ENCODE results near the gene PCDH15. TPM values are rescaled to one million over a fixed set of nuclear protein-coding genes. Genes with fewer than 3 reads are reported as not detected.

The PCDH15 gene
- total and polyA plus RNA-seq, 2 of the 13 experiments (the other 11 are each of a cell fraction or from before 2014, with no cell fraction given) = not detected

DNA sequence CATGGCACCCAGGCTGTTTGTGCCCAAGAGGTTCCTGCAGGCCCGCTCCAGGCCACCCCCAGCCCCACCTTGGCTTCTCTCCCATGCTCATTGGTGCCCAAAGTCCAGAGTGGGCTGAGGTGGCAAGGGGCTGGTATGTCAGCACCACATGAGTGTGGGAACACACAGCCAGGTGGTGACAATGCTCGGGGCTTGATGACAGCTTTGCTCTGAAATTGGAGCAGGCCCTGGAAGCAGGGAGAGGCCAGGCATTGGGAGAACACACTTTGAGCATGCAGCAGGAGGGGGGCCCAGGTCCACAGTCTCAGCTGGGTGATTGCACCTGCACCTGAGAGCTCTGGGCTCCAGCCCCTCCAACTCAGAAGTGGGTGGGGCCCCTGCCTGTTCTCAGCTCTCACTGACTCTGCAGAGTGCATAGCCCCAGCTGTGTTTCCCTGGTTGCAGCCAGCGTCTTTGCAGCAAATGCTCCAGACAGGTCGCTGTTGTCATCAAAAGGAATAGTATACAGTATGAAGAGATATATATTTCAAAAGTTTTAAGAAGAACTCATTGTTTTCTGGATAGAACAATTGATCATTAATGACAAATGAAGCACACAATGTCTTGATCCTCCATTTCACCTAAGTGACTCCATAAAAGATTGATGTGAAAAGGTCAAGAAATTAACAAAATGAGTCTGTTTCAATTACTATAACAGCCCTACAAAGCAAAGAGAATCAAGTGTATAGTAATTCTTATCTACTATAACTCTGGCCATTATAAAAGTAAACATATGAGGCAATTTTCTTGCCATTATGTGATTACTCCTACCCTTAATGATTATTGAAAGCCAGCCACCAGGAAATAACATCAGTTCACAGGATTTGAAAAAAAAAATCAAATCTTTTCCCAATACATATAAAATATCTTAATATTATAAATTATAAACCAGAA, 848.1 kb downstream of the PCDH15 start (continued):
- TF ChIP-seq AFF4 (CRISPR knock-in tag; IDR thresholded peaks at IDR 0.05) (no peak), NR2F1 (CRISPR knock-in tag; IDR thresholded peaks at IDR 0.05) (no peak), KDM5B (CRISPR knock-in tag; IDR thresholded peaks at IDR 0.05; ENCODE audit: borderline replicate concordance) (no peak)

DNA sequence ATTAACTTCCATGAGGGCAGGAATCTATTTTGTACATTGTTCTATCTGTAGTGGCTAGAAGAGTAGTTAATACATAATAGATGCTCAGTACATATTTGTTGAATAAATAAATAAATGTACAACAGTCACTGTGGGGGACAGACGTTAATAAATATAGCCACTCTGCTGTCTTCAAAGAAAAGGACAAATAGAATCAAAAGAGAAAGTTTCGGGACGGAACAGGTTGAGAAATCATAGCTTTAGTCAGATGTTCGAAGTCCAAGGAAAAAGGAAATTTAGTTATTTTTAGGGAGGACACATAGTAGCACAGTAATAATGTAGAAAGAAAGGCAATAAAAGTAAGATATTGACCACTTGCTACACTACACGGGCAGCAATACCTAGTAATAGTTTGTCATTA, 861.4 kb downstream of the PCDH15 start:
- peak; percentile 37 for DNase-seq (ENCODE audit: low spot score)
- BruUV-seq (replicated peaks) = no TSS peak
- H3K27ac ChIP-seq (ENCODE audit: extremely low read length, insufficient read depth, low read length) = no peak overlapping the region
- POLR2A ChIA-PET = no interaction called here
- H3K9me3 ChIP-seq (ENCODE audit: low read length) = no peaks in the 10 kb centered on the region
- H3K36me3 ChIP-seq (replicated peaks in 1 of 2; ENCODE audit: control insufficient read depth in 1 of 2, insufficient read depth in 2 of 2, low read length in 2 of 2) = no peaks in the 10 kb centered on the region
- H3K4me2 ChIP-seq (ENCODE audit: low read depth, low read length) = peak overlapping the region; percentile 32; the same call in 1 of the 2 replicates
- in situ Hi-C loops (cut with HindIII; ENCODE audit: extremely low pct_ligation_motif_present, low pct_unique_long_range_greater_than_20kb) = no loop called here
- intact Hi-C loops (cut with micrococcal nuclease; ENCODE audit: unreplicated experiment) = loop anchor here (5.0 kb wide), 1 partner anchor 52 kb away; no protein-coding TSS in a partner anchor
- H3K4me3 ChIP-seq (replicated peaks in 1 of 3; ENCODE audit: insufficient read depth in 1 of 3, low read depth in 2 of 3, low read length in 3 of 3) = no peak overlapping the region
- no peak overlapping the region for H3K9ac ChIP-seq (ENCODE audit: insufficient read depth, low read depth, low read length)
- CTCF ChIA-PET (ENCODE audit: low intra/inter-chr PET ratio, low total read pairs) = no interaction called here
- H3K79me2 ChIP-seq (ENCODE audit: insufficient read depth, low read length) = no peaks in the 10 kb centered on the region
- peaks cover 31% of the 10 kb centered on the region for H3K4me1 ChIP-seq (ENCODE audit: insufficient read depth, low read length)
- H3K27me3 ChIP-seq (ENCODE audit: control insufficient read depth in 1 of 2, insufficient read depth in 2 of 2, low read length in 2 of 2) = no peaks in the 10 kb centered on the region
- no peak overlapping the region for H2AFZ ChIP-seq (ENCODE audit: low read length)
- WGBS (ENCODE audit: low lambda C conversion rate) = 7% methylated on average over 5 of the region's 5 CpGs
- ATAC-seq = peak; percentile 57; the same call in 2 of the 3 replicates
- H4K20me1 ChIP-seq (ENCODE audit: insufficient read depth, low read length) = no peaks in the 10 kb centered on the region
- FAIRE-seq = no peak
- TF ChIP-seq KAT7 (CRISPR knock-in tag; IDR thresholded peaks at IDR 0.05; ENCODE audit: borderline replicate concordance) = no peak
- TF ChIP-seq ZFP1 (CRISPR knock-in tag; IDR thresholded peaks at IDR 0.05) = no peak
- no peak for TF ChIP-seq TARDBP (CRISPR knock-in tag; IDR thresholded peaks at IDR 0.05)
- TF ChIP-seq MAFK (conservative IDR thresholded peaks at IDR 0.05 in 1 of 2, IDR thresholded peaks at IDR 0.05 in 1 of 2; ENCODE audit: low read length in 2 of 2) = no peak
- no peak for TF ChIP-seq YY1 (IDR thresholded peaks at IDR 0.05; ENCODE audit: insufficient read depth, insufficient replicate concordance, low read depth, low read length)
- TF ChIP-seq ZNF775 (CRISPR knock-in tag; IDR thresholded peaks at IDR 0.05; ENCODE audit: borderline replicate concordance) = no peak
- TF ChIP-seq HDAC1 (CRISPR knock-in tag; IDR thresholded peaks at IDR 0.05) = no peak
- TF ChIP-seq CENPT (CRISPR knock-in tag; IDR thresholded peaks at IDR 0.05; ENCODE audit: low read depth) = no peak
- TF ChIP-seq IKZF5 (CRISPR knock-in tag; IDR thresholded peaks at IDR 0.05) = no peak
- peak; percentile 29; the same call in 1 of the 2 replicates for TF ChIP-seq SAP130 (CRISPR knock-in tag; IDR thresholded peaks at IDR 0.05; ENCODE audit: low read depth)
- TF ChIP-seq TRIM24 (CRISPR knock-in tag; IDR thresholded peaks at IDR 0.05) = no peak
- TF ChIP-seq ZNF850 (CRISPR knock-in tag; conservative IDR thresholded peaks at IDR 0.05) = no peak
- no peak for TF ChIP-seq AGO2 (optimal IDR thresholded peaks at IDR 0.05; ENCODE audit: low read depth, low read length)
- no peak for TF ChIP-seq ZMYM4 (CRISPR knock-in tag; IDR thresholded peaks at IDR 0.05)
- TF ChIP-seq ZNF619 (CRISPR knock-in tag; IDR thresholded peaks at IDR 0.05) = no peak
- TF ChIP-seq HES4 (CRISPR knock-in tag; IDR thresholded peaks at IDR 0.05; ENCODE audit: borderline replicate concordance) = no peak

Data from HepG2 (cell line).